Stomach (tissue), 4 donors: ENCODE data around the gene CXCR6.

Experiments used
- EP300 ChIP-seq: sonication (generic); formaldehyde crosslinking; IDR thresholded peaks from one replicate; pipeline ENCODE4 v1.6.1; 2017; ENCODE audit warnings: antibody characterized with exemption
- TF ChIP-seq, protein P1 (sequence below), 7 experiments: fragments of 450-650 bp in 4 of 7; fragments of 200-600 bp in 3 of 7; sonication (generic) in 3 of 7; IDR thresholded peaks; one replicate each; pipeline ENCODE4 v1.5.1; 2016 to 2019; ENCODE audit warnings: antibody characterized with exemption in 7 of 7, control low read depth in 2 of 7, mild to moderate bottlenecking in 1 of 7

DNA sequence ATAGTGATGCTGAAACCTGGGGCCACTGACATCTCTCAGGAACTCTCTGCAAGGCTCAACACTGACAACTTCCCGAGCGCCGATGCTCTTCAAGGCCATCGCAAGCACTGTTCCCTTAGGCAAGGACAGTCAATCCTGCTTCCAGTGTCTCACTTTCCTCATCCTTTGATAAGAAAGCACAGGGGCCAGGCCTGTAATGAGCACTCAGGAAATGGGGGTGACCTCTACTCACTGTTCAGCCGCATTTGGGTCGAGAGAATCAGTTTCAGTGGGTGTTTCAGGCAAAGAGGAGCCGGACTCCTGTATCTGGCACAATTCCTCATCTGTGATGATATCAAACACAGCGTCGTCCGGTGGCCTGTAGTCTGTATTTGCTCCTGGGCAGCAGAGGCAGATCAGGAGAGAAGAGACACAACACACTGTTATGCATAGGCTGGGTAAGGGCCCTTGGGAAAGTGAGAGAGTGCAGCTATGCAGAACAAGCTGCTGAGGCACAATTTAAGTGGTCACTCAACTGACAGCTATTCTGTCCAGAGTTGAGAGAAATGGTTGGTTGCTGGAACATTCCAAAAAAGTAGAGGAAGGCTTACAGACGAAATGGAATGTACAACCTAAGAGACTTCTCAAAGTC is 11.9 kb downstream of the CXCR6 start:
- TF ChIP-seq, protein P1, sequence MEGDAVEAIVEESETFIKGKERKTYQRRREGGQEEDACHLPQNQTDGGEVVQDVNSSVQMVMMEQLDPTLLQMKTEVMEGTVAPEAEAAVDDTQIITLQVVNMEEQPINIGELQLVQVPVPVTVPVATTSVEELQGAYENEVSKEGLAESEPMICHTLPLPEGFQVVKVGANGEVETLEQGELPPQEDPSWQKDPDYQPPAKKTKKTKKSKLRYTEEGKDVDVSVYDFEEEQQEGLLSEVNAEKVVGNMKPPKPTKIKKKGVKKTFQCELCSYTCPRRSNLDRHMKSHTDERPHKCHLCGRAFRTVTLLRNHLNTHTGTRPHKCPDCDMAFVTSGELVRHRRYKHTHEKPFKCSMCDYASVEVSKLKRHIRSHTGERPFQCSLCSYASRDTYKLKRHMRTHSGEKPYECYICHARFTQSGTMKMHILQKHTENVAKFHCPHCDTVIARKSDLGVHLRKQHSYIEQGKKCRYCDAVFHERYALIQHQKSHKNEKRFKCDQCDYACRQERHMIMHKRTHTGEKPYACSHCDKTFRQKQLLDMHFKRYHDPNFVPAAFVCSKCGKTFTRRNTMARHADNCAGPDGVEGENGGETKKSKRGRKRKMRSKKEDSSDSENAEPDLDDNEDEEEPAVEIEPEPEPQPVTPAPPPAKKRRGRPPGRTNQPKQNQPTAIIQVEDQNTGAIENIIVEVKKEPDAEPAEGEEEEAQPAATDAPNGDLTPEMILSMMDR (IDR thresholded peaks at IDR 0.05), result no peak
- TF ChIP-seq EP300, result no peak
